SK-N-SH treated with all-trans-retinoic acid at 6 μM for 48 hours (cell line): ENCODE measurements around the gene SLC12A7.

Source experiments
- ATAC-seq: fragments of 200-7000 bp; cut with Tn5 transposase; 3 replicates; pipeline ENCODE4 v1.9.1; 2020; ENCODE audit warnings: mild to moderate bottlenecking, moderate library complexity
- ARNTL ChIP-seq: fragments of 450-650 bp; formaldehyde crosslinking; IDR thresholded peaks from 2 replicates; pipeline ENCODE4 v1.5.0; 2020; ENCODE audit warnings: low read depth, mild to moderate bottlenecking, moderate library complexity, borderline replicate concordance
- BACH2 ChIP-seq: fragments of 250-450 bp; sonication (Bioruptor Pico); IDR thresholded peaks from 2 replicates; pipeline ENCODE4 v1.9.0; 2021; ENCODE audit warnings: mild to moderate bottlenecking, borderline replicate concordance
- ESRRG ChIP-seq: fragments of 250-450 bp; sonication (Bioruptor Pico); IDR thresholded peaks from 2 replicates; pipeline ENCODE4 v1.6.1; 2021; ENCODE audit warnings: mild to moderate bottlenecking
- GLIS3 ChIP-seq: fragments of 250-450 bp; sonication (Bioruptor Pico); IDR thresholded peaks from 2 replicates; pipeline ENCODE4 v1.5.0; 2020; ENCODE audit warnings: mild to moderate bottlenecking, moderate library complexity
- ISL1 ChIP-seq: fragments of 250-450 bp; sonication (Bioruptor Pico); IDR thresholded peaks from 2 replicates; pipeline ENCODE4 v2.1.2; 2022; ENCODE audit warnings: mild to moderate bottlenecking, moderate library complexity
- OSR1 ChIP-seq: fragments of 250-450 bp; sonication (Bioruptor Pico); IDR thresholded peaks from 2 replicates; pipeline ENCODE4 v1.8.0; 2022; ENCODE audit warnings: moderate library complexity, mild to moderate bottlenecking, inconsistent platforms
- PPARA ChIP-seq: fragments of 250-450 bp; sonication (Bioruptor Pico); IDR thresholded peaks from 2 replicates; pipeline ENCODE4 v1.5.0; 2020; ENCODE audit warnings: mild to moderate bottlenecking, borderline replicate concordance
- RARB ChIP-seq: fragments of 250-450 bp; sonication (Bioruptor Pico); IDR thresholded peaks from 2 replicates; pipeline ENCODE4 v1.8.0; 2021; ENCODE audit warnings: mild to moderate bottlenecking, moderate library complexity
- SNAI2 ChIP-seq: fragments of 250-450 bp; sonication (Bioruptor Pico); IDR thresholded peaks from 2 replicates; pipeline ENCODE4 v1.5.0; 2020; ENCODE audit warnings: mild to moderate bottlenecking, moderate library complexity
- TCF4 ChIP-seq: fragments of 250-450 bp; sonication (Bioruptor Pico); IDR thresholded peaks from 2 replicates; pipeline ENCODE4 v1.8.0; 2021; ENCODE audit warnings: mild to moderate bottlenecking, moderate library complexity, borderline replicate concordance
- TOX ChIP-seq: fragments of 250-450 bp; sonication (Bioruptor Pico); IDR thresholded peaks from 2 replicates; pipeline ENCODE4 v1.8.0; 2021; ENCODE audit warnings: mild to moderate bottlenecking, moderate library complexity, borderline replicate concordance
- ZC3H10 ChIP-seq: fragments of 250-450 bp; sonication (Bioruptor Pico); IDR thresholded peaks from 2 replicates; pipeline ENCODE4 v1.5.1; 2021; ENCODE audit warnings: mild to moderate bottlenecking, moderate library complexity
- ZFP3 ChIP-seq: fragments of 250-450 bp; sonication (Bioruptor Pico); IDR thresholded peaks from 2 replicates; pipeline ENCODE4 v1.5.0; 2020; ENCODE audit warnings: mild to moderate bottlenecking, moderate library complexity
- ZFP30 ChIP-seq: fragments of 450-650 bp; formaldehyde crosslinking; IDR thresholded peaks from 2 replicates; pipeline ENCODE4 v1.5.0; 2022; ENCODE audit warnings: mild to moderate bottlenecking, moderate library complexity
- ZNF565 ChIP-seq: fragments of 450-650 bp; formaldehyde crosslinking; conservative IDR thresholded peaks from 2 replicates; pipeline ENCODE4 v1.5.0; 2020; ENCODE audit warnings: low read depth, mild to moderate bottlenecking, moderate library complexity
- ZNF70 ChIP-seq: fragments of 450-650 bp; formaldehyde crosslinking; IDR thresholded peaks from 2 replicates; pipeline ENCODE4 v1.5.0; 2020; ENCODE audit warnings: mild to moderate bottlenecking, moderate library complexity
- ZNF8 ChIP-seq: fragments of 450-650 bp; formaldehyde crosslinking; IDR thresholded peaks from 2 replicates; pipeline ENCODE4 v1.5.0; 2020; ENCODE audit warnings: mild to moderate bottlenecking, moderate library complexity
- TF ChIP-seq, protein P1 (sequence below): fragments of 250-450 bp; sonication (Bioruptor Pico); IDR thresholded peaks from 2 replicates; pipeline ENCODE4 v1.5.1; 2020; ENCODE audit warnings: low read depth, mild to moderate bottlenecking, moderate library complexity
- TF ChIP-seq, protein P2 (sequence below): fragments of 250-450 bp; sonication (Bioruptor Pico); IDR thresholded peaks from 2 replicates; pipeline ENCODE4 v1.5.1; 2021; ENCODE audit warnings: mild to moderate bottlenecking, moderate library complexity
- TF ChIP-seq, protein P3 (sequence below): fragments of 250-450 bp; sonication (Bioruptor Pico); IDR thresholded peaks from 2 replicates; pipeline ENCODE4 v1.5.0; 2020; ENCODE audit warnings: mild to moderate bottlenecking, moderate library complexity
- TF ChIP-seq, protein P4 (sequence below): fragments of 250-450 bp; sonication (Bioruptor Pico); IDR thresholded peaks from 2 replicates; pipeline ENCODE4 v1.8.0; 2021; ENCODE audit warnings: low read depth, mild to moderate bottlenecking, moderate library complexity, borderline replicate concordance
- TF ChIP-seq, protein P5 (sequence below): fragments of 250-450 bp; sonication (Bioruptor Pico); IDR thresholded peaks from 2 replicates; pipeline ENCODE4 v1.8.0; 2020; ENCODE audit warnings: mild to moderate bottlenecking, moderate library complexity, borderline replicate concordance

The SLC12A7 gene

DNA sequence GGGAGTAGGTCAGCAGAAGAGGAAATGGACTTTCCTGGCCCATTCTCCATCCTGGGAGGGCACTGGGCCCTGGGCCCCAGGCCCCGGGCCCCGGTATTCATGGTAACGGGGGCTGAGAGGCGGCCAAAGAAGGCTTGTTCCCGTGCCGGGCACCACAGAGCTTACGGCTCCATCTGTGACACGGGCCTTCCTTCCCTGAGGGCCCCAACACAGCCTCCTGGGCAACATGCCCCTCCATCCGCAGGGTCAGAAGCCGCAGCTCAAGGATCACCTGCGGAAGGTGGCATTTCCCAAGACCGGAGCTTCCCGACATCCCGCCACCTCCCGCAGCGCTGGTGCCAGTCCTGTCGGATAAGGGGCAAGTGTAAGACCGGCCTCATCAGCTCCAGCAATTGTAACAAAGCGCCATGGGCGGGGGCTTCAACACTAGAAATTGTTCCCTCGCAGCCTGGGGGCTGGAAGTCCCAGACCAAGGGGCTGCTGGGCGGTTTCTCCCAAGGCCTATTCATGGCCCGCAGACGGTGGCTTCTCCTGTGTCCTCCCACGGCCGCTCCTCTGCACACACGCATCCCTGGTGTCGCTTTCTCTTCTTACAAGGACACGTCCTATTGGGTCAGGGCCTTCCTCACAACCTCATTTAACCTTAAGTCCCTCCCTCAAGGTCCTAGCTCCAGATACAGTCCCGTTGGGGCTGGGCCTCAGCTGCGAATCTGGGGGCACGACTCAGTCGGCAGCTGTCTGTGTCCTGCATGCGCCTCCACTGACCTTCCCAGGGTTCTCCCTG is 31.2 kb upstream of the SLC12A7 start:
- no peak for TF ChIP-seq ISL1 (CRISPR knock-in tag)
- TF ChIP-seq GLIS3 = no peak
- no peak for TF ChIP-seq TCF4
- no peak for TF ChIP-seq RARB (CRISPR knock-in tag)
- no peak for TF ChIP-seq ZNF8 (CRISPR knock-in tag)
- TF ChIP-seq, protein P1, sequence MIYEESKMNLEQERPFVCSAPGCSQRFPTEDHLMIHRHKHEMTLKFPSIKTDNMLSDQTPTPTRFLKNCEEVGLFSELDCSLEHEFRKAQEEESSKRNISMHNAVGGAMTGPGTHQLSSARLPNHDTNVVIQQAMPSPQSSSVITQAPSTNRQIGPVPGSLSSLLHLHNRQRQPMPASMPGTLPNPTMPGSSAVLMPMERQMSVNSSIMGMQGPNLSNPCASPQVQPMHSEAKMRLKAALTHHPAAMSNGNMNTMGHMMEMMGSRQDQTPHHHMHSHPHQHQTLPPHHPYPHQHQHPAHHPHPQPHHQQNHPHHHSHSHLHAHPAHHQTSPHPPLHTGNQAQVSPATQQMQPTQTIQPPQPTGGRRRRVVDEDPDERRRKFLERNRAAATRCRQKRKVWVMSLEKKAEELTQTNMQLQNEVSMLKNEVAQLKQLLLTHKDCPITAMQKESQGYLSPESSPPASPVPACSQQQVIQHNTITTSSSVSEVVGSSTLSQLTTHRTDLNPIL = no peak
- no peak for TF ChIP-seq ZC3H10 (CRISPR knock-in tag)
- TF ChIP-seq, protein P2, sequence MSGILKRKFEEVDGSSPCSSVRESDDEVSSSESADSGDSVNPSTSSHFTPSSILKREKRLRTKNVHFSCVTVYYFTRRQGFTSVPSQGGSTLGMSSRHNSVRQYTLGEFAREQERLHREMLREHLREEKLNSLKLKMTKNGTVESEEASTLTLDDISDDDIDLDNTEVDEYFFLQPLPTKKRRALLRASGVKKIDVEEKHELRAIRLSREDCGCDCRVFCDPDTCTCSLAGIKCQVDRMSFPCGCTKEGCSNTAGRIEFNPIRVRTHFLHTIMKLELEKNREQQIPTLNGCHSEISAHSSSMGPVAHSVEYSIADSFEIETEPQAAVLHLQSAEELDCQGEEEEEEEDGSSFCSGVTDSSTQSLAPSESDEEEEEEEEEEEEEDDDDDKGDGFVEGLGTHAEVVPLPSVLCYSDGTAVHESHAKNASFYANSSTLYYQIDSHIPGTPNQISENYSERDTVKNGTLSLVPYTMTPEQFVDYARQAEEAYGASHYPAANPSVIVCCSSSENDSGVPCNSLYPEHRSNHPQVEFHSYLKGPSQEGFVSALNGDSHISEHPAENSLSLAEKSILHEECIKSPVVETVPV (CRISPR knock-in tag) = no peak
- TF ChIP-seq ESRRG (CRISPR knock-in tag) = no peak
- TF ChIP-seq, protein P3, sequence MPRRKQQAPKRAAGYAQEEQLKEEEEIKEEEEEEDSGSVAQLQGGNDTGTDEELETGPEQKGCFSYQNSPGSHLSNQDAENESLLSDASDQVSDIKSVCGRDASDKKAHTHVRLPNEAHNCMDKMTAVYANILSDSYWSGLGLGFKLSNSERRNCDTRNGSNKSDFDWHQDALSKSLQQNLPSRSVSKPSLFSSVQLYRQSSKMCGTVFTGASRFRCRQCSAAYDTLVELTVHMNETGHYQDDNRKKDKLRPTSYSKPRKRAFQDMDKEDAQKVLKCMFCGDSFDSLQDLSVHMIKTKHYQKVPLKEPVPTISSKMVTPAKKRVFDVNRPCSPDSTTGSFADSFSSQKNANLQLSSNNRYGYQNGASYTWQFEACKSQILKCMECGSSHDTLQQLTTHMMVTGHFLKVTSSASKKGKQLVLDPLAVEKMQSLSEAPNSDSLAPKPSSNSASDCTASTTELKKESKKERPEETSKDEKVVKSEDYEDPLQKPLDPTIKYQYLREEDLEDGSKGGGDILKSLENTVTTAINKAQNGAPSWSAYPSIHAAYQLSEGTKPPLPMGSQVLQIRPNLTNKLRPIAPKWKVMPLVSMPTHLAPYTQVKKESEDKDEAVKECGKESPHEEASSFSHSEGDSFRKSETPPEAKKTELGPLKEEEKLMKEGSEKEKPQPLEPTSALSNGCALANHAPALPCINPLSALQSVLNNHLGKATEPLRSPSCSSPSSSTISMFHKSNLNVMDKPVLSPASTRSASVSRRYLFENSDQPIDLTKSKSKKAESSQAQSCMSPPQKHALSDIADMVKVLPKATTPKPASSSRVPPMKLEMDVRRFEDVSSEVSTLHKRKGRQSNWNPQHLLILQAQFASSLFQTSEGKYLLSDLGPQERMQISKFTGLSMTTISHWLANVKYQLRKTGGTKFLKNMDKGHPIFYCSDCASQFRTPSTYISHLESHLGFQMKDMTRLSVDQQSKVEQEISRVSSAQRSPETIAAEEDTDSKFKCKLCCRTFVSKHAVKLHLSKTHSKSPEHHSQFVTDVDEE (CRISPR knock-in tag) = no peak
- no peak for TF ChIP-seq ZNF70 (CRISPR knock-in tag)
- TF ChIP-seq PPARA (CRISPR knock-in tag) = no peak
- no peak for TF ChIP-seq ZFP3 (CRISPR knock-in tag)
- no peak for TF ChIP-seq OSR1 (CRISPR knock-in tag)
- no peak for TF ChIP-seq TOX (CRISPR knock-in tag)
- TF ChIP-seq ARNTL (CRISPR knock-in tag) = no peak
- TF ChIP-seq, protein P4, sequence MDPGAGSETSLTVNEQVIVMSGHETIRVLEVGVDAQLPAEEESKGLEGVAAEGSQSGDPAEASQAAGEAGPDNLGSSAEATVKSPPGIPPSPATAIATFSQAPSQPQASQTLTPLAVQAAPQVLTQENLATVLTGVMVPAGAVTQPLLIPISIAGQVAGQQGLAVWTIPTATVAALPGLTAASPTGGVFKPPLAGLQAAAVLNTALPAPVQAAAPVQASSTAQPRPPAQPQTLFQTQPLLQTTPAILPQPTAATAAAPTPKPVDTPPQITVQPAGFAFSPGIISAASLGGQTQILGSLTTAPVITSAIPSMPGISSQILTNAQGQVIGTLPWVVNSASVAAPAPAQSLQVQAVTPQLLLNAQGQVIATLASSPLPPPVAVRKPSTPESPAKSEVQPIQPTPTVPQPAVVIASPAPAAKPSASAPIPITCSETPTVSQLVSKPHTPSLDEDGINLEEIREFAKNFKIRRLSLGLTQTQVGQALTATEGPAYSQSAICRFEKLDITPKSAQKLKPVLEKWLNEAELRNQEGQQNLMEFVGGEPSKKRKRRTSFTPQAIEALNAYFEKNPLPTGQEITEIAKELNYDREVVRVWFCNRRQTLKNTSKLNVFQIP (CRISPR knock-in tag) = no peak
- no peak for TF ChIP-seq ZFP30 (CRISPR knock-in tag)
- TF ChIP-seq, protein P5, sequence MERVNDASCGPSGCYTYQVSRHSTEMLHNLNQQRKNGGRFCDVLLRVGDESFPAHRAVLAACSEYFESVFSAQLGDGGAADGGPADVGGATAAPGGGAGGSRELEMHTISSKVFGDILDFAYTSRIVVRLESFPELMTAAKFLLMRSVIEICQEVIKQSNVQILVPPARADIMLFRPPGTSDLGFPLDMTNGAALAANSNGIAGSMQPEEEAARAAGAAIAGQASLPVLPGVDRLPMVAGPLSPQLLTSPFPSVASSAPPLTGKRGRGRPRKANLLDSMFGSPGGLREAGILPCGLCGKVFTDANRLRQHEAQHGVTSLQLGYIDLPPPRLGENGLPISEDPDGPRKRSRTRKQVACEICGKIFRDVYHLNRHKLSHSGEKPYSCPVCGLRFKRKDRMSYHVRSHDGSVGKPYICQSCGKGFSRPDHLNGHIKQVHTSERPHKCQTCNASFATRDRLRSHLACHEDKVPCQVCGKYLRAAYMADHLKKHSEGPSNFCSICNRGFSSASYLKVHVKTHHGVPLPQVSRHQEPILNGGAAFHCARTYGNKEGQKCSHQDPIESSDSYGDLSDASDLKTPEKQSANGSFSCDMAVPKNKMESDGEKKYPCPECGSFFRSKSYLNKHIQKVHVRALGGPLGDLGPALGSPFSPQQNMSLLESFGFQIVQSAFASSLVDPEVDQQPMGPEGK (CRISPR knock-in tag) = no peak
- TF ChIP-seq BACH2 (CRISPR knock-in tag) = no peak
- no peak for ATAC-seq

DNA sequence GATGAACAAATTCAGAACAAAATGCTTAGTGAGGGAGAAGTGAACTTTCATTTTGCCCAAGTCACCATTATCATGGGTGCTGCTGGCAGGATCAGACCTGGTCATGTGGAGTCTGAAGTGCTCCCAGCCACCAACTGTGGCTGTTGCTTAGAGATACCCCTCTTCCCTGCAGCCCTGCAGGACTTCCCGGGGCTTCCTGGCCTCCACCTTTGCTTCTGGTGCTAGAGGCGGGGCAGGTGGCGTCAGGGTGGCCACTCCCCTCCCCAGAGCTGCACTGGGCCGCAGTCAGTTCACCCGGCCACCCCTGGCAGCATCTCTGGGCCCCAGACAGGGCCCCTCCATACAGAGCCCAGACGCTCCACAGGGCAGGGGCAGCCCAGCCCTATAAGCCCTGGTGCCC is 30.0 kb upstream of the SLC12A7 start:
- no peak for ATAC-seq
- TF ChIP-seq ZNF8 (CRISPR knock-in tag) = no peak
- TF ChIP-seq, all 23 proteins: peak for 0

DNA sequence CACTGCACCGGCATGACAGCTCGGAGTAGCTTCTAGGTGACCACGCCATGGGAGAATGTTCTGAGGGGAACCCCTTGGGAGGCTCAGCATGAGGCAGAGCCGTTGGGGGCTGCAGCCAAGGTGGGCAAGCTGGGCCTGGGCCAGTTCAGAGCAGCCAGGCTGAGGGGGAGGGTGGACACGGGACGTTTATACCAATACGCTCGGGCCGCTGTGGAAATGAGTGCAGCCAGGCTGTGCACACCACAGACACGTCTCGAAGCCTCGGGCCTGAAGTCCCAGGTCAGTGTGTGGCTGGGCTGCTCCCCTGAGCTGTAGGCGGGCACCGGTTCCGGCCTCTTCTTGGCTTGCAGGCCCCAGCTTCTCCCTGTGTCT is 28.9 kb upstream of the SLC12A7 start:
- no peak; the same call in 2 of the 3 replicates for ATAC-seq
- TF ChIP-seq PPARA (CRISPR knock-in tag) (no peak), BACH2 (CRISPR knock-in tag) (no peak), GLIS3 (no peak), ZNF565 (no peak), ISL1 (CRISPR knock-in tag) (no peak), ZC3H10 (CRISPR knock-in tag) (no peak), ZNF70 (CRISPR knock-in tag) (no peak), ZNF8 (CRISPR knock-in tag) (no peak), SNAI2 (CRISPR knock-in tag) (no peak), ZFP3 (CRISPR knock-in tag) (no peak), ZFP30 (CRISPR knock-in tag) (no peak)
- TF ChIP-seq, protein P1 = no peak
- TF ChIP-seq, protein P3 (CRISPR knock-in tag) = no peak
